ENCODE data around the gene CARMIL3. TPM values are rescaled to one million over a fixed set of nuclear protein-coding genes. Genes with fewer than 3 reads are reported as not detected.
"Not testable (repeated sequence)": the region's sequence is repeated elsewhere in the genome, so short reads cannot be mapped to it uniquely, and the experiment has no call there.

CARMIL3 gene
- total RNA-seq, 6 experiments from 2014 or later = 0.18 to 1.9 (median 0.29) TPM

- Histone ChIP-seq H3K27me3 (no peaks in the 10 kb centered on the region), H3K4me1 (peaks cover 0 to 94% (median 21%) of the 10 kb centered on the region in 4 donors), H3K9me3 (no peaks in the 10 kb centered on the region), H3K27ac (peak overlapping the region in 1 of 3 donors; percentile 39), H3K4me3 (no peak overlapping the region), H3K36me3 (peaks cover 0 to 48% (median 10%) of the 10 kb centered on the region in 4 donors)
- TF ChIP-seq CTCF (IDR thresholded peaks at IDR 0.05) = no peak
- TF ChIP-seq POLR2A (IDR thresholded peaks at IDR 0.05) = no peak
- intact Hi-C loops (cut with DNase I) = no loop called here
- WGBS (ENCODE audit: insufficient coverage, low coverage, low lambda C conversion rate, missing lambda C conversion rate) = 74% methylated on average over 6 of the region's 13 CpGs
- DNase-seq = no peak
- peak in 1 of 4 donors; percentile 4 for ATAC-seq
Measured at GRCh38 chr14:24103451-24103850, 51.6 kb downstream of the CARMIL3 start.

- DNase-seq; intact Hi-C loops (cut with DNase I); H3K9me3 ChIP-seq; H3K4me3 ChIP-seq; H3K27me3 ChIP-seq: not testable (repeated sequence)
- ATAC-seq = peak in 2 of 4 donors; percentile 4 to 19
- peaks cover 0 to 25% (median 4%) of the 10 kb centered on the region in 4 donors for H3K36me3 ChIP-seq
- peak overlapping the region in 2 of 3 donors; percentile 19 to 73 for H3K27ac ChIP-seq
- peaks cover 0 to 91% (median 20%) of the 10 kb centered on the region in 4 donors for H3K4me1 ChIP-seq
- WGBS (ENCODE audit: insufficient coverage, low coverage, low lambda C conversion rate, missing lambda C conversion rate) = 39% methylated on average over 6 of the region's 8 CpGs
Measured at GRCh38 chr14:24105609-24106239, 53.9 kb downstream of the CARMIL3 start.

- ATAC-seq (no peak), DNase-seq (no peak)
- 48% methylated on average over 4 of the region's 4 CpGs for WGBS (ENCODE audit: insufficient coverage, low coverage, low lambda C conversion rate, missing lambda C conversion rate)
- no peak overlapping the region for H3K4me3 ChIP-seq
- peaks cover 0 to 21% (median 4%) of the 10 kb centered on the region in 4 donors for H3K36me3 ChIP-seq
- intact Hi-C loops (cut with DNase I) = no loop called here
- H3K27me3 ChIP-seq = no peaks in the 10 kb centered on the region
- peak overlapping the region in 1 of 3 donors; percentile 73 for H3K27ac ChIP-seq
- no peaks in the 10 kb centered on the region for H3K9me3 ChIP-seq
- TF ChIP-seq CTCF (IDR thresholded peaks at IDR 0.05) = no peak
- no peak for TF ChIP-seq POLR2A (IDR thresholded peaks at IDR 0.05)
- peaks cover 0 to 84% (median 23%) of the 10 kb centered on the region in 4 donors for H3K4me1 ChIP-seq
Measured at GRCh38 chr14:24106672-24107271, 55.0 kb downstream of the CARMIL3 start.

- intact Hi-C loops (cut with DNase I) = no loop called here
Measured at GRCh38 chr14:24108336-24108874, 56.6 kb downstream of the CARMIL3 start.

More at GRCh38 chr14:24108336-24108874, 56.6 kb downstream of the CARMIL3 start:
- DNase-seq (no peak), ATAC-seq (no peak)
- no peak overlapping the region for H3K4me3 ChIP-seq
- 39% methylated on average over 5 of the region's 5 CpGs for WGBS (ENCODE audit: insufficient coverage, low coverage, low lambda C conversion rate, missing lambda C conversion rate)
- no peak for TF ChIP-seq POLR2A (IDR thresholded peaks at IDR 0.05)
- TF ChIP-seq CTCF (IDR thresholded peaks at IDR 0.05) = no peak
- H3K4me1 ChIP-seq = peaks cover 0 to 71% (median 22%) of the 10 kb centered on the region in 4 donors
- H3K9me3 ChIP-seq = no peaks in the 10 kb centered on the region
- no peaks in the 10 kb centered on the region for H3K27me3 ChIP-seq
- peak overlapping the region in 1 of 3 donors; percentile 61 for H3K27ac ChIP-seq
- H3K36me3 ChIP-seq = peaks cover 0 to 8% (median 1%) of the 10 kb centered on the region in 4 donors

All from right lobe of liver (tissue), 6 donors.